ENCODE measurements around the gene IL22RA1.

IL22RA1 gene

DNA sequence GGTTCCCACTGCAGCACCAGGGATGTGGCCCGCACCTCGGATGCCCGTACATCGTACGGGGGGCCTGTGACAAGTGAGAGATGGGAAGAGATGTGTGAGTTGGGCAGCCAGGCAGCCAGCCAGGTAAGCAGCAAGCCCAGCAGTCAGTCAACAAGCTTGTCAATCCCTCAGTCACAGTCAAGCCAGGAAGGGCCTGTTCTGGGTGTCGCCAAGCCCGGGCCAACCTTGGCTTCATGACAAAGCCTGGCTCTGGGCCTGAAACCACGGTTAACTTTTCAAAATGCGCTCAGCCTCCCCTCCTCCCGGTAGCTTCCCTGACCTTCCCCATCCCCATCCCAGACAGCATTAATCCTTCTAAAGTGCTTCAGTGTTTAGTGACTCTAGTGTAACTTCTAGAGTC is 62.8 kb downstream of the IL22RA1 start:
- H3K36me3 ChIP-seq (ENCODE audit: insufficient read depth, low read length), result no peaks in the 10 kb centered on the region
- no peaks in the 10 kb centered on the region for H3K79me2 ChIP-seq (ENCODE audit: insufficient read depth, low read length)
- no peaks in the 10 kb centered on the region for H3K9me3 ChIP-seq (ENCODE audit: low read length)
- H4K20me1 ChIP-seq (ENCODE audit: insufficient read depth, low read length), result no peaks in the 10 kb centered on the region
- TF ChIP-seq CTCF (IDR thresholded peaks at IDR 0.05; ENCODE audit: low read length) (no peak), EZH2 (IDR thresholded peaks at IDR 0.05; ENCODE audit: borderline replicate concordance, low read length) (no peak)
- H3F3A ChIP-seq (ENCODE audit: insufficient read depth, low read length), result no peaks in the 10 kb centered on the region
- no peak overlapping the region for H3K9ac ChIP-seq (ENCODE audit: low read length)
- H3K27ac ChIP-seq (ENCODE audit: low read depth, low read length, poor library complexity, severe bottlenecking), result no peak overlapping the region
- no peaks in the 10 kb centered on the region for H3K9me2 ChIP-seq (ENCODE audit: low read depth, low read length)
- H3K4me3 ChIP-seq (ENCODE audit: low read depth, low read length, poor library complexity, severe bottlenecking), result no peak overlapping the region
- H3K4me2 ChIP-seq (ENCODE audit: low read length), result no peak overlapping the region
- H3K4me1 ChIP-seq (ENCODE audit: insufficient read depth, low read length, severe bottlenecking), result no peaks in the 10 kb centered on the region
- no peaks in the 10 kb centered on the region for H3K27me3 ChIP-seq (ENCODE audit: insufficient read depth, low read length)
- no peak overlapping the region for H2AFZ ChIP-seq (ENCODE audit: low read length)

- H3K79me2 ChIP-seq (ENCODE audit: insufficient read depth, low read length), result no peaks in the 10 kb centered on the region
- H3K36me3 ChIP-seq (ENCODE audit: insufficient read depth, low read length), result no peaks in the 10 kb centered on the region
- TF ChIP-seq EZH2 (IDR thresholded peaks at IDR 0.05; ENCODE audit: borderline replicate concordance, low read length), result no peak
- TF ChIP-seq CTCF (IDR thresholded peaks at IDR 0.05; ENCODE audit: low read length), result no peak
- H3K9me2 ChIP-seq (ENCODE audit: low read depth, low read length), result no peaks in the 10 kb centered on the region
- no peaks in the 10 kb centered on the region for H3K4me1 ChIP-seq (ENCODE audit: insufficient read depth, low read length, severe bottlenecking)
- no peak overlapping the region for H2AFZ ChIP-seq (ENCODE audit: low read length)
- no peak overlapping the region for H3K4me2 ChIP-seq (ENCODE audit: low read length)
- H3F3A ChIP-seq (ENCODE audit: insufficient read depth, low read length), result no peaks in the 10 kb centered on the region
- no peaks in the 10 kb centered on the region for H3K27me3 ChIP-seq (ENCODE audit: insufficient read depth, low read length)
- no peak overlapping the region for H3K9ac ChIP-seq (ENCODE audit: low read length)
- no peaks in the 10 kb centered on the region for H3K9me3 ChIP-seq (ENCODE audit: low read length)
- H3K27ac ChIP-seq (ENCODE audit: low read depth, low read length, poor library complexity, severe bottlenecking), result no peak overlapping the region
- no peak overlapping the region for H3K4me3 ChIP-seq (ENCODE audit: low read depth, low read length, poor library complexity, severe bottlenecking)
- no peaks in the 10 kb centered on the region for H4K20me1 ChIP-seq (ENCODE audit: insufficient read depth, low read length)
Observed at GRCh38 chr1:24077278-24077978, 65.5 kb downstream of the IL22RA1 start.

DNA sequence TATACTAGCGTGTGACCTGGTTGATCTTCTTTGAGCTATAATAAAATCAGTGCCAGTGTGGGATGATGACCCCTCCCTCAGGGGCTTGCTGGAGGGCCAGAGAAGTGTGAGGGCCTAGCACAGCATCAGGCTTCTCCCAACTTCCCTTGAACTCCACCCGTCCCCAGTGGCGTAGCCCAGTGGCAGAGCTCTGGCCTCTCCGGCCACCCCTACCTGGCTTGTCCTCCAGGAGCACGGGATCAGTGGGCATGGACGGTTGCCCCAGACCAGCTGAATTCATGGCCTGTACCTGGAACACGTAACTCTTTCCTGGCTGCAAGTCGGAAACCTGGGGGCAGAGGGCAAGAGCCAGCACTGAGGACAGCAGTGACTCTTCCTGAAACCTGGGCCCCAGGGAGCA is 67.0 kb downstream of the IL22RA1 start:
- H3K27me3 ChIP-seq (ENCODE audit: insufficient read depth, low read length), result peaks cover 3% of the 10 kb centered on the region; the same call in 1 of the 2 replicates
- no peak overlapping the region for H2AFZ ChIP-seq (ENCODE audit: low read length)
- no peak for TF ChIP-seq CTCF (IDR thresholded peaks at IDR 0.05; ENCODE audit: low read length)
- TF ChIP-seq EZH2 (IDR thresholded peaks at IDR 0.05; ENCODE audit: borderline replicate concordance, low read length), result no peak

More for the DNA sequence above, 67.0 kb downstream of the IL22RA1 start:
- Histone ChIP-seq H3K4me1 (ENCODE audit: insufficient read depth, low read length, severe bottlenecking) (peaks cover 3% of the 10 kb centered on the region), H3F3A (ENCODE audit: insufficient read depth, low read length) (no peaks in the 10 kb centered on the region), H3K4me2 (ENCODE audit: low read length) (no peak overlapping the region), H3K9ac (ENCODE audit: low read length) (no peak overlapping the region), H3K4me3 (ENCODE audit: low read depth, low read length, poor library complexity, severe bottlenecking) (no peak overlapping the region), H3K27ac (ENCODE audit: low read depth, low read length, poor library complexity, severe bottlenecking) (no peak overlapping the region), H4K20me1 (ENCODE audit: insufficient read depth, low read length) (no peaks in the 10 kb centered on the region), H3K79me2 (ENCODE audit: insufficient read depth, low read length) (no peaks in the 10 kb centered on the region), H3K36me3 (ENCODE audit: insufficient read depth, low read length) (no peaks in the 10 kb centered on the region), H3K9me3 (ENCODE audit: low read length) (no peaks in the 10 kb centered on the region), H3K9me2 (ENCODE audit: low read depth, low read length) (no peaks in the 10 kb centered on the region)
